Fibroblast of lung (primary cell): ENCODE measurements around the gene COQ6. TPM values are rescaled to one million over a fixed set of nuclear protein-coding genes. Genes with fewer than 3 reads are reported as not detected.

ENCODE experiments used
- DNase-seq, 2 donors: peaks; one replicate each; pipeline versions ENCODE4 v3.0.0 to v3.0.0-alpha.2; 2010; ENCODE audit warnings: low read depth in 2 of 2
- H2AFZ ChIP-seq: 2 replicates; pipeline ENCODE4 v1.5.1; 2012; ENCODE audit warnings: low read length, control low read depth, inconsistent platforms
- H3K27ac ChIP-seq: 2 replicates; pipeline ENCODE4 v1.5.1; 2011; ENCODE audit warnings: low read length, control low read depth; ENCODE audit not compliant: insufficient read depth
- H3K27me3 ChIP-seq: 2 replicates; pipeline ENCODE4 v1.5.1; 2011; ENCODE audit warnings: mild to moderate bottlenecking, low read length; ENCODE audit not compliant: control insufficient read depth, insufficient read depth
- H3K36me3 ChIP-seq: 2 replicates; pipeline ENCODE4 v1.5.1; 2011; ENCODE audit warnings: low read length; ENCODE audit not compliant: control insufficient read depth, insufficient read depth
- H3K4me1 ChIP-seq: 2 replicates; pipeline ENCODE4 v1.5.1; 2011; ENCODE audit warnings: low read length; ENCODE audit not compliant: control insufficient read depth, insufficient read depth; ENCODE audit errors: extremely low read depth
- H3K4me2 ChIP-seq: 2 replicates; pipeline ENCODE4 v1.5.1; 2011; ENCODE audit warnings: low read length, control low read depth; ENCODE audit not compliant: insufficient read depth; ENCODE audit errors: extremely low read depth
- H3K4me3 ChIP-seq, 4 experiments: fragments of 200-600 bp in 1 of 4; sonication (generic) in 1 of 4; replicated peaks in 1 of 4; 2 replicates each; pipeline ENCODE4 v1.5.1; 2011 to 2016; ENCODE audit warnings: low read length in 4 of 4, low read depth in 3 of 4, mild to moderate bottlenecking in 3 of 4, control low read depth in 2 of 4, inconsistent platforms in 1 of 4, mixed read lengths in 1 of 4; ENCODE audit not compliant: insufficient read depth in 1 of 4; ENCODE audit errors: control extremely low read depth in 1 of 4
- H3K79me2 ChIP-seq: 2 replicates; pipeline ENCODE4 v1.5.1; 2012; ENCODE audit warnings: mild to moderate bottlenecking, low read length, inconsistent platforms; ENCODE audit not compliant: control insufficient read depth, insufficient read depth
- H3K9ac ChIP-seq: 2 replicates; pipeline ENCODE4 v1.5.1; 2011; ENCODE audit warnings: mild to moderate bottlenecking, low read length, control low read depth; ENCODE audit not compliant: insufficient read depth
- H3K9me3 ChIP-seq: 2 replicates; pipeline ENCODE4 v1.5.1; 2012; ENCODE audit warnings: low read depth, low read length; ENCODE audit not compliant: control insufficient read depth, insufficient read depth
- H4K20me1 ChIP-seq: 2 replicates; pipeline ENCODE4 v1.5.1; 2011; ENCODE audit warnings: low read length; ENCODE audit not compliant: control insufficient read depth, insufficient read depth; ENCODE audit errors: extremely low read depth
- CTCF ChIP-seq, 2 donors: IDR thresholded peaks in 1 of 2; conservative IDR thresholded peaks in 1 of 2; 1 replicate in 1 of 2; 2 replicates in 1 of 2; pipeline ENCODE4 v1.5.1; 2011 to 2012; ENCODE audit warnings: low read length in 2 of 2, control low read depth in 1 of 2, inconsistent platforms in 1 of 2, low read depth in 1 of 2, mild to moderate bottlenecking in 1 of 2
- EZH2 ChIP-seq: IDR thresholded peaks from 2 replicates; pipeline ENCODE4 v1.5.1; 2012; ENCODE audit warnings: low read length, control low read depth, mild to moderate bottlenecking; ENCODE audit errors: missing control alignments
- polyA plus RNA-seq, 2 donors: library from polyadenylated mRNA; depleted of rRNA in 1 of 2; stranded (reverse) in 1 of 2; unstranded in 1 of 2; fragments of >200 nt; gene quantifications; 2 replicates each; pipeline ENCODE4 v1.2.1, GENCODE V29; 2011 to 2012; ENCODE audit warnings: missing spikeins in 1 of 2
- total RNA-seq: library from RNA; depleted of rRNA; stranded (reverse); fragments of >200 nt; gene quantifications from 2 replicates; pipeline ENCODE4 v1.2.1, GENCODE V29; 2014

COQ6 gene
- total and polyA plus RNA-seq, 2 donors (not counting 1 experiment from before 2014, with no cell fraction given), result 18.0 to 20.8 TPM

DNA sequence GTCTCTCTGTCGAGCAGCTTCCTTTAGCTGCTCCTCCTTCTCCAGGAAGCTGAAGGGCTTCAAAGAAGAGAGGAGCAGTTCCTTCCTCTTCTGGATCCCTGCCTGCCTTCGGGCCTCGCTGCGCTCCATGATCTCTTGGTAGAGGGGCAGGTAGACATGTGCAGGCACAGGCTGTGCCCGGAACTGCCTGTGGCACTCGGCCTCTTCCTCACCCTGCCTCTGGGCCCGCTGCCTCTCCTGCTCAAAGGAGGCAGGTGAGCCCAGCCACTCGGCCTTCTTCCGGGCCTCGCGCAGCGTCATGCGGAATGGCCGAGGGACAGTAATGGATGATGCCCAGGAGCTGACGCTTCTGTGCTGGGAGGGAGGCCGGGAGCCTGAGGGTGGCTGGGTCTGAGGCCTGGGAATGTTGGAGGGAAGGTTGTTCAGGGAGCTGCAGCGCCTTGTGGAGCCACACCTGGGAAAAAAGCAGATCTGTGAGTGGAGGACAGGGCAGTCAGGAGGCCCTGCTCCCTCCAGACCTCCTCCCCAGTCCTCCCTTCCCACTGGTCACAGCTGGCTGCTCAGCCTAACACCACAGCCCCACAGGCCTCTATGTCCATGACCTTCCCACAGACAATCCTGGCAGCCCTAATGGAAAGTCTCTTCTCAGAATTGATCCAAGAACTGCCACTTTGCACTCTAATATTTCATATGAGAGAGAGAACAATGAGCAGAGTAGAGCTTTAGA is 5.5 kb upstream of the COQ6 start:
- Histone ChIP-seq H3K27me3 (no peaks in the 10 kb centered on the region), H4K20me1 (no peaks in the 10 kb centered on the region), H3K4me3 (no peak overlapping the region), H3K4me2 (no peak overlapping the region), H2AFZ (no peak overlapping the region), H3K27ac (no peak overlapping the region), H3K4me1 (peaks cover 8% of the 10 kb centered on the region), H3K36me3 (peaks cover 9% of the 10 kb centered on the region), H3K79me2 (no peaks in the 10 kb centered on the region), H3K9ac (no peak overlapping the region), H3K9me3 (no peaks in the 10 kb centered on the region)
- no peak for TF ChIP-seq CTCF (conservative IDR thresholded peaks at IDR 0.05 in 1 of 2, IDR thresholded peaks at IDR 0.05 in 1 of 2; ENCODE audit: low read depth in 1 of 2, low read length in 2 of 2)
- TF ChIP-seq EZH2, result no peak
- DNase-seq, result no peak

DNA sequence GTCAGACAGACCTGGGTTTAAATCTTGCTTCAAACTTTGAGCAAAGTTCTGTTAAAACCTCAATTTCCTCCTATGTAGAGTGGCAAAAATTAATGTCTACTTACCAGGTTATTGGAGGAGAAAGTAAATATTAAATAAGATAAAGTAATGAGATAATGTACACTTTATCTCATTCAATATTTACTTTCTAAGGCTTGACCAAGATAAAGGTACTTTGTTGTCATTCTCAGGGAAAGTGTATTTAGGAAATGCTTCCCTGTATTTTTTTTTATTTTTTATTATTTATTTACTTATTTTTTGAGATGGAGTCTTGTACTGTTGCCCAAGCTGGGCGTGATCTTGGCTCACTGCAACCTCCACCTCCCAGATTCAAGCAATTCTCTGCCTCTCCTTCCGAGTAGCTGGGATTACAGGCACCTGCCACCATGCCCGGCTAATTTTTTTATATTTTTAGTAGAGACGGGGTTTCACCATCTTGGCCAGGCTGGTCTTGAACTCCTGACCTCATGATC is 4.9 kb upstream of the COQ6 start:
- H3K9me3 ChIP-seq, result no peaks in the 10 kb centered on the region
- no peak for DNase-seq
- H3K27ac ChIP-seq, result no peak overlapping the region
- H2AFZ ChIP-seq, result no peak overlapping the region
- H3K4me2 ChIP-seq, result no peak overlapping the region
- H3K9ac ChIP-seq, result no peak overlapping the region
- no peak overlapping the region for H3K4me3 ChIP-seq
- H3K79me2 ChIP-seq, result no peaks in the 10 kb centered on the region
- H3K36me3 ChIP-seq, result peaks cover 9% of the 10 kb centered on the region
- H4K20me1 ChIP-seq, result no peaks in the 10 kb centered on the region
- TF ChIP-seq EZH2 (no peak), CTCF (conservative IDR thresholded peaks at IDR 0.05 in 1 of 2, IDR thresholded peaks at IDR 0.05 in 1 of 2; ENCODE audit: low read depth in 1 of 2, low read length in 2 of 2) (no peak)
- H3K4me1 ChIP-seq, result peaks cover 8% of the 10 kb centered on the region
- no peaks in the 10 kb centered on the region for H3K27me3 ChIP-seq

DNA sequence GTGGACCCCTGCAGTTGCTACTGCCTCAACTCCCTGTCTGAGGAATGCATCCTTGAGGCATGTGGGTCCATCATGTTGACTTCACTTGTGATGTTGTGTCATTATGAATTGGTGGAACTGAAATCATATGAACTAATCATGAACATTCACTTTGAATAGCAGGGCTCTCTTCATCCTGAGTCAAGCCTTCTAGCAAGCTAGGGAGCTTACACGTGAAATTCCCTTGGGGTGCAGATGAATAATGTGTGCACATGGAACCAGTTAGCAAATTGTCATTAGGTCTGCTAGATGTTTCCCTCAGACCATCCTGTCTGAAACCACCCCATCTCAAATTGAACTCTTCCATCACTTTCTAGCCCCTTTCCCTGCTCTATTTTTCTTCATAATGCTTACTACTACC is 3.6 kb downstream of the COQ6 start:
- Histone ChIP-seq H3K9ac (no peak overlapping the region), H3K27ac (no peak overlapping the region), H3K9me3 (no peaks in the 10 kb centered on the region), H3K27me3 (no peaks in the 10 kb centered on the region), H3K4me1 (no peaks in the 10 kb centered on the region), H3K36me3 (peaks cover 6% of the 10 kb centered on the region), H3K4me2 (no peak overlapping the region), H4K20me1 (no peaks in the 10 kb centered on the region), H3K4me3 (no peak overlapping the region), H2AFZ (no peak overlapping the region), H3K79me2 (peaks cover 3% of the 10 kb centered on the region)
- TF ChIP-seq CTCF (conservative IDR thresholded peaks at IDR 0.05 in 1 of 2, IDR thresholded peaks at IDR 0.05 in 1 of 2; ENCODE audit: low read depth in 1 of 2, low read length in 2 of 2) (no peak), EZH2 (no peak)
- no peak for DNase-seq
